GM18951 (cell line): ENCODE measurements around the gene OGFR.
A peak's percentile ranks its signal among the peaks of the same experiment; 100 is the strongest.

ENCODE experiments used
- POLR2A ChIP-seq: IDR thresholded peaks from 4 replicates; pipeline ENCODE4 v1.6.1; 2011; ENCODE audit warnings: mild to moderate bottlenecking; ENCODE audit not compliant: insufficient read length, insufficient read depth; ENCODE audit errors: extremely low read depth
- in situ Hi-C: fragments of 300-500 bp; cut with MboI; formaldehyde crosslinking; loops from one replicate; pipeline ENCODE4 v1.12.0; 2022; ENCODE audit warnings: low sequenced_read_pairs, mixed read lengths, inconsistent platforms; ENCODE audit not compliant: unreplicated experiment

The OGFR gene

GRCh38 chr20:62804627-62805154 is at the start of gene OGFR:
Gene OGFR (plus strand): TSS chr20:62804835. CDS start chr20:62804860, 25 bp downstream.
- peak; percentile 84 for TF ChIP-seq POLR2A
- in situ Hi-C loops: no loop called here

- no peak for TF ChIP-seq POLR2A
- in situ Hi-C loops: no loop called here
Measured at GRCh38 chr20:62754991-62755356, 49.7 kb upstream of the OGFR start.

GRCh38 chr20:62755817-62756724 is 48.6 kb upstream of the OGFR start:
- TF ChIP-seq POLR2A: no peak
- in situ Hi-C loops: no loop called here

GRCh38 chr20:62758226-62758912 is 46.3 kb upstream of the OGFR start:
- no peak for TF ChIP-seq POLR2A
- in situ Hi-C loops: no loop called here

GRCh38 chr20:62759981-62760431 is 44.6 kb upstream of the OGFR start:
- no peak for TF ChIP-seq POLR2A
- in situ Hi-C loops: no loop called here

GRCh38 chr20:62760471-62760855 is 44.2 kb upstream of the OGFR start:
- no peak for TF ChIP-seq POLR2A
- in situ Hi-C loops: no loop called here

- in situ Hi-C loops: no loop called here
- TF ChIP-seq POLR2A: no peak
Measured at GRCh38 chr20:62760856-62761758, 43.5 kb upstream of the OGFR start.

- no peak for TF ChIP-seq POLR2A
- in situ Hi-C loops: no loop called here
Measured at GRCh38 chr20:62761759-62762131, 42.9 kb upstream of the OGFR start.

- in situ Hi-C loops: no loop called here
- TF ChIP-seq POLR2A: no peak
Measured at GRCh38 chr20:62762376-62762775, 42.3 kb upstream of the OGFR start.

- in situ Hi-C loops: no loop called here
- no peak for TF ChIP-seq POLR2A
Measured at GRCh38 chr20:62762801-62763368, 41.8 kb upstream of the OGFR start.

- TF ChIP-seq POLR2A: no peak
- in situ Hi-C loops: no loop called here
Measured at GRCh38 chr20:62763404-62763803, 41.2 kb upstream of the OGFR start.

- TF ChIP-seq POLR2A: no peak
- in situ Hi-C loops: no loop called here
Measured at GRCh38 chr20:62764156-62764935, 40.3 kb upstream of the OGFR start.
